ENCODE data around the gene CLN5.
A peak's percentile ranks its signal among the peaks of the same experiment; 100 is the strongest.
"Not testable (repeated sequence)": the region's sequence is repeated elsewhere in the genome, so short reads cannot be mapped to it uniquely, and the experiment has no call there.

The CLN5 gene

GRCh38 chr13:77002590-77003190, 10.8 kb downstream of the CLN5 start:
- Histone ChIP-seq H3K27ac (ENCODE audit: poor library complexity, severe bottlenecking) (no peak overlapping the region), H3K27me3 (ENCODE audit: insufficient read depth, poor library complexity, severe bottlenecking) (no peaks in the 10 kb centered on the region), H3K4me3 (ENCODE audit: severe bottlenecking) (no peak overlapping the region), H3K36me3 (ENCODE audit: low read depth) (peaks cover 74% of the 10 kb centered on the region), H3K9me3 (ENCODE audit: severe bottlenecking) (no peaks in the 10 kb centered on the region), H3K4me1 (ENCODE audit: insufficient read depth, poor library complexity, severe bottlenecking) (no peaks in the 10 kb centered on the region)
- peak; percentile 77 for TF ChIP-seq CTCF (IDR thresholded peaks at IDR 0.05; ENCODE audit: poor library complexity, severe bottlenecking)
- no peak for DNase-seq (ENCODE audit: low spot score)
- no peak for ATAC-seq (ENCODE audit: low read depth)

GRCh38 chr13:77008337-77008736, 16.5 kb downstream of the CLN5 start:
- not testable (repeated sequence) for H3K9me3 ChIP-seq (ENCODE audit: severe bottlenecking); DNase-seq (ENCODE audit: low spot score); H3K4me3 ChIP-seq (ENCODE audit: severe bottlenecking); H3K4me1 ChIP-seq (ENCODE audit: insufficient read depth, poor library complexity, severe bottlenecking); H3K27ac ChIP-seq (ENCODE audit: poor library complexity, severe bottlenecking); H3K27me3 ChIP-seq (ENCODE audit: insufficient read depth, poor library complexity, severe bottlenecking); ATAC-seq (ENCODE audit: low read depth)
- peaks cover 83% of the 10 kb centered on the region for H3K36me3 ChIP-seq (ENCODE audit: low read depth)

GRCh38 chr13:77009011-77009410, 17.1 kb downstream of the CLN5 start:
- TF ChIP-seq CTCF (IDR thresholded peaks at IDR 0.05; ENCODE audit: poor library complexity, severe bottlenecking), result no peak
- H3K4me1 ChIP-seq (ENCODE audit: insufficient read depth, poor library complexity, severe bottlenecking), result no peaks in the 10 kb centered on the region
- H3K36me3 ChIP-seq (ENCODE audit: low read depth), result peaks cover 85% of the 10 kb centered on the region
- H3K9me3 ChIP-seq (ENCODE audit: severe bottlenecking), result no peaks in the 10 kb centered on the region
- H3K4me3 ChIP-seq (ENCODE audit: severe bottlenecking), result no peak overlapping the region
- no peak overlapping the region for H3K27ac ChIP-seq (ENCODE audit: poor library complexity, severe bottlenecking)
- DNase-seq (ENCODE audit: low spot score) (no peak), ATAC-seq (ENCODE audit: low read depth) (no peak)
- H3K27me3 ChIP-seq (ENCODE audit: insufficient read depth, poor library complexity, severe bottlenecking), result no peaks in the 10 kb centered on the region

GRCh38 chr13:77009719-77010118, 17.8 kb downstream of the CLN5 start:
- DNase-seq (ENCODE audit: low spot score); H3K4me1 ChIP-seq (ENCODE audit: insufficient read depth, poor library complexity, severe bottlenecking); ATAC-seq (ENCODE audit: low read depth); H3K27ac ChIP-seq (ENCODE audit: poor library complexity, severe bottlenecking); H3K27me3 ChIP-seq (ENCODE audit: insufficient read depth, poor library complexity, severe bottlenecking); H3K9me3 ChIP-seq (ENCODE audit: severe bottlenecking); H3K4me3 ChIP-seq (ENCODE audit: severe bottlenecking): not testable (repeated sequence)
- peaks cover 87% of the 10 kb centered on the region for H3K36me3 ChIP-seq (ENCODE audit: low read depth)

- ATAC-seq (ENCODE audit: low read depth) (no peak), DNase-seq (ENCODE audit: low spot score) (no peak)
- no peaks in the 10 kb centered on the region for H3K4me1 ChIP-seq (ENCODE audit: insufficient read depth, poor library complexity, severe bottlenecking)
- H3K27ac ChIP-seq (ENCODE audit: poor library complexity, severe bottlenecking), result no peak overlapping the region
- no peaks in the 10 kb centered on the region for H3K27me3 ChIP-seq (ENCODE audit: insufficient read depth, poor library complexity, severe bottlenecking)
- H3K36me3 ChIP-seq (ENCODE audit: low read depth), result peaks cover 92% of the 10 kb centered on the region
- H3K4me3 ChIP-seq (ENCODE audit: severe bottlenecking), result no peak overlapping the region
- H3K9me3 ChIP-seq (ENCODE audit: severe bottlenecking), result no peaks in the 10 kb centered on the region
- no peak for TF ChIP-seq CTCF (IDR thresholded peaks at IDR 0.05; ENCODE audit: poor library complexity, severe bottlenecking)
These were observed 22.1 kb downstream of the CLN5 start for GRCh38 chr13:77013853-77014542.

Data from RWPE2 (cell line).